ENCODE measurements around the gene NSL1. TPM values are rescaled to one million over a fixed set of nuclear protein-coding genes. Genes with fewer than 3 reads are reported as not detected.

NSL1 gene
- polyA plus RNA-seq, 3 donors: 16.8 to 80.3 (median 62.3) TPM

GRCh38 chr1:212759683-212760082, 31.9 kb downstream of the NSL1 start:
- Histone ChIP-seq H3K4me2 (replicated peaks; ENCODE audit: extremely low read depth, low read length, poor library complexity, severe bottlenecking) (no peak overlapping the region), H3K27ac (ENCODE audit: low read depth in 1 of 2, low read length in 2 of 2) (no peak overlapping the region), H3K79me2 (ENCODE audit: insufficient read depth, low read length) (peaks cover 56% of the 10 kb centered on the region), H3K27me3 (ENCODE audit: control insufficient read depth in 2 of 2, insufficient read depth in 2 of 2, low read length in 2 of 2) (no peaks in the 10 kb centered on the region), H4K20me1 (ENCODE audit: insufficient read depth, low read length) (peaks cover 16% of the 10 kb centered on the region), H3K4me3 (replicated peaks in 1 of 3; ENCODE audit: low read depth in 2 of 3, low read length in 3 of 3) (no peak overlapping the region), H2AFZ (ENCODE audit: insufficient read depth, low read depth, low read length, poor library complexity, severe bottlenecking) (no peak overlapping the region), H3K36me3 (replicated peaks in 1 of 2; ENCODE audit: control insufficient read depth in 1 of 2, insufficient read depth in 2 of 2, low read length in 2 of 2) (peaks cover 17 to 34% of the 10 kb centered on the region in 2 donors), H3K9me3 (replicated peaks in 1 of 2; ENCODE audit: control insufficient read depth in 1 of 2, insufficient read depth in 1 of 2, low read length in 2 of 2) (no peaks in the 10 kb centered on the region), H3K4me1 (ENCODE audit: control insufficient read depth in 1 of 2, insufficient read depth in 2 of 2, low read length in 2 of 2) (peaks cover 2 to 3% of the 10 kb centered on the region in 2 donors), H3K9ac (ENCODE audit: insufficient read depth, low read length, poor library complexity, severe bottlenecking) (no peak overlapping the region)
- no peak overlapping the region for H3K4me3 Mint-ChIP-seq
- no peak for DNase-seq
- no peak for TF ChIP-seq CTCF (IDR thresholded peaks at IDR 0.05)
- H3K36me3 Mint-ChIP-seq: peaks cover 31 to 46% of the 10 kb centered on the region in 2 donors
- H3K9me3 Mint-ChIP-seq: peaks cover 0 to 3% (median 0%) of the 10 kb centered on the region in 7 donors
- peaks cover 0 to 2% (median 0%) of the 10 kb centered on the region in 3 donors for H3K27me3 Mint-ChIP-seq (ENCODE audit: low read depth in 3 of 3)
- WGBS (ENCODE audit: insufficient coverage): 94% methylated on average over 5 of the region's 5 CpGs
- intact Hi-C loops (cut with micrococcal nuclease): no loop called here
- H3K4me1 Mint-ChIP-seq: peaks cover 6% of the 10 kb centered on the region
- H3K27ac Mint-ChIP-seq: peak overlapping the region in 2 of 7 donors; percentile 8 to 76

GRCh38 chr1:212754680-212755079, 36.9 kb downstream of the NSL1 start:
- Histone ChIP-seq H3K79me2 (ENCODE audit: insufficient read depth, low read length) (peaks cover 43% of the 10 kb centered on the region), H3K9me3 (replicated peaks in 1 of 2; ENCODE audit: control insufficient read depth in 1 of 2, insufficient read depth in 1 of 2, low read length in 2 of 2) (no peaks in the 10 kb centered on the region), H3K9ac (ENCODE audit: insufficient read depth, low read length, poor library complexity, severe bottlenecking) (no peak overlapping the region), H3K36me3 (replicated peaks in 1 of 2; ENCODE audit: control insufficient read depth in 1 of 2, insufficient read depth in 2 of 2, low read length in 2 of 2) (peaks cover 6 to 12% of the 10 kb centered on the region in 2 donors), H3K4me3 (replicated peaks in 1 of 3; ENCODE audit: low read depth in 2 of 3, low read length in 3 of 3) (peak overlapping the region in 1 of 3 experiments; percentile 74), H3K4me1 (ENCODE audit: control insufficient read depth in 1 of 2, insufficient read depth in 2 of 2, low read length in 2 of 2) (peaks cover 46 to 53% of the 10 kb centered on the region in 2 donors), H2AFZ (ENCODE audit: insufficient read depth, low read depth, low read length, poor library complexity, severe bottlenecking) (no peak overlapping the region), H4K20me1 (ENCODE audit: insufficient read depth, low read length) (peaks cover 4% of the 10 kb centered on the region), H3K4me2 (replicated peaks; ENCODE audit: extremely low read depth, low read length, poor library complexity, severe bottlenecking) (no peak overlapping the region), H3K27me3 (ENCODE audit: control insufficient read depth in 2 of 2, insufficient read depth in 2 of 2, low read length in 2 of 2) (no peaks in the 10 kb centered on the region), H3K27ac (ENCODE audit: low read depth in 1 of 2, low read length in 2 of 2) (peak overlapping the region; percentile 27 to 84)
- H3K36me3 Mint-ChIP-seq: peaks cover 9 to 11% of the 10 kb centered on the region in 2 donors
- peaks cover 0 to 2% (median 0%) of the 10 kb centered on the region in 7 donors for H3K9me3 Mint-ChIP-seq
- intact Hi-C loops (cut with micrococcal nuclease): loop anchor here (5.0 kb wide), 3 partner anchors 38 to 103 kb away; partner anchors contain the start of genes NSL1 (in 2 of the 2), TATDN3 (in 2 of the 2) and FLVCR1 (in 1 of the 2)
- peaks cover 48% of the 10 kb centered on the region for H3K4me1 Mint-ChIP-seq
- WGBS (ENCODE audit: insufficient coverage): 9% methylated on average over 1 of the region's 1 CpG
- peaks cover 0 to 2% (median 0%) of the 10 kb centered on the region in 3 donors for H3K27me3 Mint-ChIP-seq (ENCODE audit: low read depth in 3 of 3)
- peak overlapping the region in 5 of 7 donors; percentile 13 to 88 (median 61) for H3K27ac Mint-ChIP-seq
- DNase-seq: no peak
- no peak for TF ChIP-seq CTCF (IDR thresholded peaks at IDR 0.05)
- H3K4me3 Mint-ChIP-seq: no peak overlapping the region
